GM23338 (cell line): Measurements from ENCODE around the gene CIT. TPM values are rescaled to one million over a fixed set of nuclear protein-coding genes. Genes with fewer than 3 reads are reported as not detected.

Experiments used
- ATAC-seq: fragments of 200-7000 bp; cut with Tn5 transposase; 3 replicates; pipeline ENCODE4 v1.9.1; 2020
- DNase-seq: peaks from one replicate; pipeline ENCODE4 v3.0.0-alpha.2; 2015; ENCODE audit warnings: low spot score
- H2AFZ ChIP-seq: fragments of 200-600 bp; sonication (generic); 2 replicates; pipeline ENCODE4 v1.8.0; 2016; ENCODE audit warnings: antibody characterized with exemption, mild to moderate bottlenecking, moderate library complexity
- H3F3A ChIP-seq: fragments of 200-600 bp; sonication (generic); replicated peaks from 2 replicates; pipeline ENCODE4 v1.8.0; 2017; ENCODE audit warnings: antibody characterized with exemption, mixed run types, low read depth
- H3K27ac ChIP-seq: fragments of 200-600 bp; sonication (generic); 2 replicates; pipeline ENCODE4 v1.6.1; 2016; ENCODE audit warnings: low read depth
- H3K27me3 ChIP-seq: fragments of 200-600 bp; sonication (generic); 2 replicates; pipeline ENCODE4 v1.8.0; 2016; ENCODE audit warnings: mild to moderate bottlenecking, mixed run types, moderate library complexity; ENCODE audit not compliant: insufficient read depth
- H3K36me3 ChIP-seq: fragments of 200-600 bp; sonication (generic); 2 replicates; pipeline ENCODE4 v1.8.0; 2016; ENCODE audit warnings: mild to moderate bottlenecking; ENCODE audit not compliant: insufficient read depth
- H3K4me1 ChIP-seq: fragments of 200-600 bp; sonication (generic); 2 replicates; pipeline ENCODE4 v1.8.0; 2016; ENCODE audit warnings: mild to moderate bottlenecking, moderate library complexity; ENCODE audit not compliant: insufficient read depth
- H3K4me2 ChIP-seq: fragments of 200-600 bp; sonication (generic); 2 replicates; pipeline ENCODE4 v1.7.1; 2017; ENCODE audit warnings: mixed run types
- H3K4me3 ChIP-seq: fragments of 200-600 bp; sonication (generic); 2 replicates; pipeline ENCODE4 v1.6.1; 2016; ENCODE audit warnings: mixed run types
- H3K79me2 ChIP-seq: fragments of 200-600 bp; sonication (generic); replicated peaks from 2 replicates; pipeline ENCODE4 v1.8.0; 2017; ENCODE audit warnings: mild to moderate bottlenecking; ENCODE audit not compliant: insufficient read depth
- H3K9me2 ChIP-seq: fragments of 200-600 bp; sonication (generic); 2 replicates; pipeline ENCODE4 v1.8.0; 2017; ENCODE audit not compliant: insufficient read depth
- H4K20me1 ChIP-seq: fragments of 200-600 bp; sonication (generic); replicated peaks from 2 replicates; pipeline ENCODE4 v1.8.0; 2017; ENCODE audit warnings: mild to moderate bottlenecking; ENCODE audit not compliant: insufficient read depth
- H3K27ac Mint-ChIP-seq: 2 replicates; pipeline ENCODE4 v1.8.0; 2020; ENCODE audit warnings: inconsistent platforms, mild to moderate bottlenecking, moderate library complexity, mixed read lengths
- H3K27me3 Mint-ChIP-seq: 3 replicates; pipeline ENCODE4 v1.8.0; 2022; ENCODE audit warnings: low read depth, mild to moderate bottlenecking, moderate library complexity, mixed read lengths, inconsistent platforms; ENCODE audit not compliant: insufficient read depth, poor library complexity
- H3K36me3 Mint-ChIP-seq: 3 replicates; pipeline ENCODE4 v1.8.0; 2021; ENCODE audit warnings: low read depth, mild to moderate bottlenecking, inconsistent platforms, moderate library complexity, mixed read lengths
- H3K4me1 Mint-ChIP-seq: 3 replicates; pipeline ENCODE4 v1.8.0; 2020; ENCODE audit warnings: mild to moderate bottlenecking, inconsistent platforms, mixed read lengths
- H3K4me3 Mint-ChIP-seq: 3 replicates; pipeline ENCODE4 v1.8.0; 2021; ENCODE audit warnings: moderate library complexity, mild to moderate bottlenecking, inconsistent platforms, mixed read lengths
- H3K9me3 Mint-ChIP-seq: 3 replicates; pipeline ENCODE4 v1.8.0; 2020; ENCODE audit warnings: moderate library complexity, mild to moderate bottlenecking, inconsistent platforms, mixed read lengths
- CREB1 ChIP-seq: fragments of 250-450 bp; sonication (Bioruptor Pico); IDR thresholded peaks from 2 replicates; pipeline ENCODE4 v1.5.0; 2020; ENCODE audit warnings: low read depth, mild to moderate bottlenecking, moderate library complexity
- CTCF ChIP-seq, 2 experiments: fragments of 200-600 bp in 1 of 2; sonication (generic) in 1 of 2; conservative IDR thresholded peaks; 2 replicates each; pipeline versions ENCODE4 v1.5.1 to v1.6.1; 2016 to 2017; ENCODE audit warnings: antibody characterized with exemption in 2 of 2, low read depth in 2 of 2, mild to moderate bottlenecking in 2 of 2, moderate library complexity in 1 of 2
- ETS1 ChIP-seq: IDR thresholded peaks from 2 replicates; pipeline ENCODE4 v1.6.1; 2016; ENCODE audit warnings: antibody characterized with exemption
- EZH2 ChIP-seq: fragments of 200-600 bp; sonication (generic); IDR thresholded peaks from one replicate; pipeline ENCODE4 v1.8.0; 2017; ENCODE audit warnings: antibody characterized with exemption, mild to moderate bottlenecking, low read depth; ENCODE audit not compliant: unreplicated experiment
- EZH2phosphoT487 ChIP-seq: fragments of 200-600 bp; sonication (generic); IDR thresholded peaks from one replicate; pipeline ENCODE4 v1.8.1; 2018; ENCODE audit warnings: antibody characterized with exemption; ENCODE audit not compliant: unreplicated experiment
- JUNB ChIP-seq: IDR thresholded peaks from one replicate; pipeline ENCODE4 v1.6.1; 2016; ENCODE audit warnings: antibody characterized with exemption; ENCODE audit not compliant: unreplicated experiment
- NANOG ChIP-seq: IDR thresholded peaks from 2 replicates; pipeline ENCODE4 v1.6.1; 2016; ENCODE audit warnings: antibody characterized with exemption, borderline replicate concordance
- POLR2AphosphoS5 ChIP-seq: IDR thresholded peaks from 2 replicates; pipeline ENCODE4 v1.6.1; 2016; ENCODE audit warnings: antibody characterized with exemption, low read depth
- REST ChIP-seq: IDR thresholded peaks from one replicate; pipeline ENCODE4 v1.6.1; 2018; ENCODE audit warnings: antibody characterized with exemption; ENCODE audit not compliant: unreplicated experiment
- STAT1 ChIP-seq: IDR thresholded peaks from one replicate; pipeline ENCODE4 v1.6.1; 2016; ENCODE audit warnings: antibody characterized with exemption; ENCODE audit not compliant: unreplicated experiment
- ZNF114 ChIP-seq: fragments of 250-450 bp; sonication (Bioruptor Pico); IDR thresholded peaks from 2 replicates; pipeline ENCODE4 v1.5.0; 2020; ENCODE audit warnings: mild to moderate bottlenecking, moderate library complexity
- ZNF331 ChIP-seq: fragments of 250-450 bp; sonication (Bioruptor Pico); IDR thresholded peaks from 2 replicates; pipeline ENCODE4 v1.5.0; 2020; ENCODE audit warnings: low read depth, mild to moderate bottlenecking, moderate library complexity
- ZNF462 ChIP-seq: fragments of 250-450 bp; sonication (Bioruptor Pico); IDR thresholded peaks from 2 replicates; pipeline ENCODE4 v1.5.0; 2020; ENCODE audit warnings: mild to moderate bottlenecking, moderate library complexity
- polyA plus RNA-seq: library from polyadenylated mRNA; unstranded; fragments of >200 nt; fragmentation: Nextera tagmentation; extraction: Ambion mirVana; gene quantifications from 2 replicates; pipeline ENCODE4 v1.2.1, GENCODE V29; 2016
- total RNA-seq: library from RNA; depleted of rRNA; stranded (reverse); fragments of >200 nt; shearing (Covaris generic); gene quantifications from 2 replicates; pipeline ENCODE4 v1.2.3, GENCODE V29; 2014

Gene CIT
- total and polyA plus RNA-seq, 2 experiments from 2014 or later: 9.7 to 47.8 TPM

- Histone ChIP-seq H3K79me2 (no peaks in the 10 kb centered on the region), H3K36me3 (peaks cover 30% of the 10 kb centered on the region), H3K27me3 (no peaks in the 10 kb centered on the region), H3K27ac (no peak overlapping the region), H3K4me2 (no peak overlapping the region), H3K4me3 (no peak overlapping the region), H3F3A (no peaks in the 10 kb centered on the region), H3K9me2 (no peaks in the 10 kb centered on the region), H3K4me1 (no peaks in the 10 kb centered on the region), H4K20me1 (no peaks in the 10 kb centered on the region), H2AFZ (no peak overlapping the region)
- DNase-seq (no peak), ATAC-seq (no peak)
- Mint-ChIP-seq H3K4me3 (no peak overlapping the region), H3K36me3 (peaks cover 50% of the 10 kb centered on the region), H3K27ac (no peak overlapping the region), H3K4me1 (no peaks in the 10 kb centered on the region), H3K9me3 (no peaks in the 10 kb centered on the region), H3K27me3 (no peaks in the 10 kb centered on the region)
- TF ChIP-seq EZH2phosphoT487: no peak
- TF ChIP-seq JUNB: no peak
- no peak for TF ChIP-seq ETS1
- no peak for TF ChIP-seq CTCF (conservative IDR thresholded peaks at IDR 0.05; ENCODE audit: low read depth in 2 of 2)
- TF ChIP-seq REST: no peak
- no peak for TF ChIP-seq STAT1
- TF ChIP-seq NANOG: no peak
- TF ChIP-seq POLR2AphosphoS5: no peak
- TF ChIP-seq EZH2: no peak
- TF ChIP-seq CREB1 (CRISPR knock-in tag): no peak
- no peak for TF ChIP-seq ZNF462
- no peak for TF ChIP-seq ZNF114 (CRISPR knock-in tag)
- TF ChIP-seq ZNF331 (CRISPR knock-in tag): no peak
Observed at GRCh38 chr12:119770146-119770545, 107.0 kb downstream of the CIT start.
